Natural killer cell (primary cell): ENCODE measurements around the gene USF2. TPM values are rescaled to one million over a fixed set of nuclear protein-coding genes. Genes with fewer than 3 reads are reported as not detected.

ENCODE experiments used
- ATAC-seq, 3 donors: fragments of 150-1000 bp in 2 of 3; fragments of 200-7000 bp in 1 of 3; cut with Tn5 transposase; 1 replicate in 1 of 3; 2 replicates in 2 of 3; pipeline ENCODE4 v1.10.0; 2021; ENCODE audit warnings: mild to moderate bottlenecking in 2 of 3, moderate library complexity in 2 of 3
- DNase-seq, 2 donors: peaks; one replicate each; pipeline versions ENCODE4 v3.0.0 to v3.0.0-alpha.2; 2013 to 2021; ENCODE audit warnings: mixed read lengths in 1 of 2
- H3K27ac ChIP-seq: one replicate; pipeline ENCODE4 v1.5.1; 2013; ENCODE audit warnings: mild to moderate bottlenecking, low read length
- H3K27me3 ChIP-seq: one replicate; pipeline ENCODE4 v1.6.1; 2013; ENCODE audit warnings: low read length; ENCODE audit not compliant: control insufficient read depth, insufficient read depth
- H3K36me3 ChIP-seq: one replicate; pipeline ENCODE4 v1.6.1; 2013; ENCODE audit warnings: low read length; ENCODE audit not compliant: control insufficient read depth, insufficient read depth
- H3K4me1 ChIP-seq: one replicate; pipeline ENCODE4 v1.6.1; 2013; ENCODE audit warnings: low read length; ENCODE audit not compliant: control insufficient read depth, insufficient read depth
- H3K4me3 ChIP-seq: one replicate; pipeline ENCODE4 v1.5.1; 2013; ENCODE audit warnings: low read length
- H3K9me3 ChIP-seq: one replicate; pipeline ENCODE4 v1.6.1; 2013; ENCODE audit warnings: low read length; ENCODE audit not compliant: control insufficient read depth, insufficient read depth
- H3K27ac Mint-ChIP-seq, 2 donors: one replicate each; pipeline ENCODE4 v1.8.0; 2022; ENCODE audit warnings: mild to moderate bottlenecking in 2 of 2, mixed read lengths in 2 of 2, moderate library complexity in 1 of 2
- H3K27me3 Mint-ChIP-seq, 2 donors: one replicate each; pipeline ENCODE4 v1.8.0; 2022; ENCODE audit warnings: low read depth in 2 of 2, mixed read lengths in 2 of 2
- H3K36me3 Mint-ChIP-seq: one replicate; pipeline ENCODE4 v1.8.0; 2022; ENCODE audit warnings: mixed read lengths
- H3K4me1 Mint-ChIP-seq, 2 donors: one replicate each; pipeline ENCODE4 v1.8.0; 2022; ENCODE audit warnings: mixed read lengths in 2 of 2
- H3K4me3 Mint-ChIP-seq: one replicate; pipeline ENCODE4 v1.8.0; 2022; ENCODE audit warnings: mild to moderate bottlenecking, moderate library complexity, mixed read lengths
- H3K9me3 Mint-ChIP-seq, 2 donors: one replicate each; pipeline ENCODE4 v1.8.0; 2022; ENCODE audit warnings: mixed read lengths in 2 of 2
- WGBS: methylation state at CpG from one replicate; pipeline ENCODE4 v1.1.7; 2013; ENCODE audit warnings: missing lambda C conversion rate; ENCODE audit not compliant: insufficient coverage; 5-methylcytosine and 5-hydroxymethylcytosine counted together
- intact Hi-C: fragments of 100-400 bp; cut with micrococcal nuclease; formaldehyde crosslinking; loops from one replicate; pipeline ENCODE4 v1.14.2; 2022
- total RNA-seq, 4 donors: library from RNA; stranded (reverse); fragments of 120-200 nt in 1 of 4; gene quantifications; one replicate each; pipeline versions ENCODE4 v1.2.3 to v1.2.4, GENCODE V29; 2013 to 2022
- TF ChIP-seq, protein P1 (sequence below): fragments of 200-600 bp; IDR thresholded peaks from one replicate; pipeline ENCODE4 v1.8.0; 2022; ENCODE audit warnings: antibody characterized with exemption

Gene USF2
- total RNA-seq, 3 donors from 2014 or later (not counting 1 experiment from before 2014, with no cell fraction given), result 243 to 253 (median 250) TPM

DNA sequence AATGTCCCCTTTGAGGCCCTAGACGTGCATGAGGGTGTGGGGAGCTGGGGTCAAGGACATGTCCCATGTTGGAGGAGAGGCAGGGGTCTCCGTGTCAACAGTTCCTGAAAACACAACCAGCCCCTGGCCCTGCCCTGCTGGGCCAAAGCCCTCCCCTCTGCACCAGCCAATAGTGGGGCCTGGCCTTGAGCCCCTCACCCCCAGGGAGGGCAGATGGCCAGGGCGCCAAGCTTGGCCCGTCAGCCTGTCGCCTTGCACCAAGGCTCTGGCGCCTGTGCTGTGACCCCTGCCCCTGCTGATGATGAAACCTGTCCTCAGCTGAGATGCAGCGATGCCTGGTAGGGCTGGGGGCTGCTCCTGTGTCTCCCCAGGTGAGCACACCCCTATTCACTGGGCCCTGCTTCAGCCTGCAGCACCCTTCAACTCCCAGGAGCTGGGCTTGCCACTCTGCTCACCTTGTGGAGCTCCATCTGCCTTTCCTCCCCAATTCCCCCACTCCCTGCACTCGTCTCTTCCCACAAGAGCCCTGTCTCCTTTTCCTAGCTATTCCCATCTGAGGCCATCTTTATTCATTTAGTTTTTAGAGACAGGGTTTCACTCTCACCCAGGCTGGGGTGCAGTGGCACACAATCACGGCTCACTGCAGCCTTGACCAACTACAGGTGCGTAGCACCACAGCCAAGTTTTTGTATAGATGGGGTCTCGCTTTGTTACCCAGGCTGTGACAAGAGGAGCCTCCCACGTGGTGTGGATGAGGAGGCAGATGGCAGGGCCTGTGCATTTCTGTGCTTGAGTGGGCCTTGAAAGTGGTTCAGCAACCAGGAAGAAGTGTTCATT lies 11.4 kb downstream of the USF2 start:
- peak in 1 of 3 donors; percentile 14 for ATAC-seq

DNA sequence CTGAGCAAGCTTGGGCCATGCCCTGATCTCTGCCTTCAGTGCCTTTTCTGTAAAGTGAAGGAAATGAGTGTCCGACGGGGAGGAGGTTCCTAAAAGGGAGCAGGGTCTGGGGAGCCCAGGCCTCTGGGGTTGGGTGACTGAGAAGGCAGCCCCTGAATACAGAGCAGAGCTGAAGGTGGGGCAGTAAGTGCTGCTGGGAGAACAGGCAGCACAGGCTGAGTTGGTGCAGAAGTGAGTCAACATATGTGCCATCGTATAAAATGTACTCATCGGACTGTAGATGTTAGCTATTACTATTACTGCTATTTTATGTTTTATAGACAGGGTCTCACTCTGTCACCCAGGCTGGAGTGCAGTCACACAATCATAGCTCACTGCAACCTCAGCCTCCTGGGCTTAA lies 12.5 kb downstream of the USF2 start:
- intact Hi-C loops, result no loop called here
- ATAC-seq (peak in 1 of 3 donors; percentile 3), DNase-seq (no peak)
- H3K27ac ChIP-seq, result no peak overlapping the region
- H3K4me3 ChIP-seq, result no peak overlapping the region
- peaks cover 10% of the 10 kb centered on the region for H3K4me1 ChIP-seq
- no peaks in the 10 kb centered on the region for H3K36me3 Mint-ChIP-seq
- H3K36me3 ChIP-seq, result peaks cover 29% of the 10 kb centered on the region
- H3K9me3 ChIP-seq, result no peaks in the 10 kb centered on the region
- no peak overlapping the region for H3K4me3 Mint-ChIP-seq
- H3K4me1 Mint-ChIP-seq, result peaks cover 0 to 9% of the 10 kb centered on the region in 2 donors
- TF ChIP-seq, protein P1, sequence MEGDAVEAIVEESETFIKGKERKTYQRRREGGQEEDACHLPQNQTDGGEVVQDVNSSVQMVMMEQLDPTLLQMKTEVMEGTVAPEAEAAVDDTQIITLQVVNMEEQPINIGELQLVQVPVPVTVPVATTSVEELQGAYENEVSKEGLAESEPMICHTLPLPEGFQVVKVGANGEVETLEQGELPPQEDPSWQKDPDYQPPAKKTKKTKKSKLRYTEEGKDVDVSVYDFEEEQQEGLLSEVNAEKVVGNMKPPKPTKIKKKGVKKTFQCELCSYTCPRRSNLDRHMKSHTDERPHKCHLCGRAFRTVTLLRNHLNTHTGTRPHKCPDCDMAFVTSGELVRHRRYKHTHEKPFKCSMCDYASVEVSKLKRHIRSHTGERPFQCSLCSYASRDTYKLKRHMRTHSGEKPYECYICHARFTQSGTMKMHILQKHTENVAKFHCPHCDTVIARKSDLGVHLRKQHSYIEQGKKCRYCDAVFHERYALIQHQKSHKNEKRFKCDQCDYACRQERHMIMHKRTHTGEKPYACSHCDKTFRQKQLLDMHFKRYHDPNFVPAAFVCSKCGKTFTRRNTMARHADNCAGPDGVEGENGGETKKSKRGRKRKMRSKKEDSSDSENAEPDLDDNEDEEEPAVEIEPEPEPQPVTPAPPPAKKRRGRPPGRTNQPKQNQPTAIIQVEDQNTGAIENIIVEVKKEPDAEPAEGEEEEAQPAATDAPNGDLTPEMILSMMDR, result no peak
- no peak overlapping the region for H3K27ac Mint-ChIP-seq
- H3K27me3 Mint-ChIP-seq, result peaks cover 8 to 24% of the 10 kb centered on the region in 2 donors
- WGBS, result 87% methylated on average over 3 of the region's 4 CpGs
- H3K9me3 Mint-ChIP-seq, result no peaks in the 10 kb centered on the region
- no peaks in the 10 kb centered on the region for H3K27me3 ChIP-seq

More for the DNA sequence above, 11.4 kb downstream of the USF2 start:
- Histone ChIP-seq H3K9me3 (no peaks in the 10 kb centered on the region), H3K27ac (no peak overlapping the region), H3K4me1 (peaks cover 10% of the 10 kb centered on the region), H3K4me3 (no peak overlapping the region), H3K36me3 (peaks cover 31% of the 10 kb centered on the region), H3K27me3 (no peaks in the 10 kb centered on the region)
- DNase-seq, result no peak
- no peak overlapping the region for H3K4me3 Mint-ChIP-seq
- H3K27ac Mint-ChIP-seq, result no peak overlapping the region
- H3K27me3 Mint-ChIP-seq, result peaks cover 8 to 21% of the 10 kb centered on the region in 2 donors
- TF ChIP-seq, protein P1, result no peak
- peaks cover 5% of the 10 kb centered on the region for H3K36me3 Mint-ChIP-seq
- WGBS, result 87% methylated on average over 12 of the region's 12 CpGs
- no peaks in the 10 kb centered on the region for H3K9me3 Mint-ChIP-seq
- H3K4me1 Mint-ChIP-seq, result peaks cover 0 to 9% of the 10 kb centered on the region in 2 donors
- intact Hi-C loops, result no loop called here

DNA sequence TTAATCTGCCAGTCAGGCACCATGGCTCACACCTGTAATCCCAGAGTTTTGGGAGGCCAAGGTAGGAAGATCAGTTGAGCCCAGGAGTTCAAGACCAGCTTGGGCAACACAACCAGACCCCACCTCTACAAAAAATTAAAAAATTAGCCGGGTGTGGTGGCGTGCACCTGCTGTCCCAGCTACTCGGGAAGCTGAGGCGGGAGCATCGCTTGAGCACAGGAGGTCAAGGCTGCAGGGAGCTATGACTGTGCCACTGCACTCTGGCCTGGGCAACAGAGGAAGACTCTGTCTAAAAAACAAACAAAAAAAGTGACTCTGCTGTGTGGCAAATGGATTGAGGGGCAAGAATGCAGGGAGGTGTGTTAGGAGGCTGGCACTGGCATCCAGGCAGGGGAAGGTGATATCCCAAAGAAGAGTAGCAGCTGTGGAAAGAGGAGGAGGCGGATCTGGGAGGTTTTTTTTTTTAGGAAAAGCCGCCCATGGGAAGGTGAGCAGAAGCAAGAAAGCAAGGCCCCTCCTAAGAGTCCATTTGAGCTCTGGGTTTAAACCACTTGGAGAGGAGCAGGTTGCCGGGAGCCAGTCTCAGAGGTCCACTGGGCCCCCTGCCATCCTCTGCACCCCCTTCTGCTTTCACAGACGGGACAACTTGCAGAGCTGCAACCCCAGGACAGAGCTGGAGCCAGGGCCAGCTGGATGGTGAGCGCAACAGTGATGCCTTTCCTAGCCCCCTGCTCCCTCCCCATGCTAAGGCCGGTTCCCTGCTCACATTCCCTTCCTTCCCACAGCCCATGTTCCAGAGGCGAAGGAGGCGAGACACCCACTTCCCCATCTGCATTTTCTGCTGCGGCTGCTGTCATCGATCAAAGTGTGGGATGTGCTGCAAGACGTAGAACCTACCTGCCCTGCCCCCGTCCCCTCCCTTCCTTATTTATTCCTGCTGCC lies 15.7 kb downstream of the USF2 start:
- TF ChIP-seq, protein P1, result no peak
- Mint-ChIP-seq H3K4me3 (no peak overlapping the region), H3K36me3 (no peaks in the 10 kb centered on the region), H3K27me3 (peaks cover 8 to 24% of the 10 kb centered on the region in 2 donors), H3K9me3 (no peaks in the 10 kb centered on the region), H3K27ac (no peak overlapping the region), H3K4me1 (no peaks in the 10 kb centered on the region)
- Histone ChIP-seq H3K4me3 (no peak overlapping the region), H3K9me3 (no peaks in the 10 kb centered on the region), H3K4me1 (peaks cover 10% of the 10 kb centered on the region), H3K27ac (no peak overlapping the region), H3K27me3 (no peaks in the 10 kb centered on the region), H3K36me3 (peaks cover 4% of the 10 kb centered on the region)
- intact Hi-C loops, result no loop called here
- no peak for DNase-seq
- no peak for ATAC-seq
- WGBS, result 81% methylated on average over 17 of the region's 17 CpGs
